ENCODE measurements around the gene OST4. TPM values are rescaled to one million over a fixed set of nuclear protein-coding genes. Genes with fewer than 3 reads are reported as not detected.
"Not testable (repeated sequence)": the region's sequence is repeated elsewhere in the genome, so short reads cannot be mapped to it uniquely, and the experiment has no call there.

Gene OST4
- total and polyA plus RNA-seq, 2 donors from 2014 or later: 260 to 718 TPM

DNA sequence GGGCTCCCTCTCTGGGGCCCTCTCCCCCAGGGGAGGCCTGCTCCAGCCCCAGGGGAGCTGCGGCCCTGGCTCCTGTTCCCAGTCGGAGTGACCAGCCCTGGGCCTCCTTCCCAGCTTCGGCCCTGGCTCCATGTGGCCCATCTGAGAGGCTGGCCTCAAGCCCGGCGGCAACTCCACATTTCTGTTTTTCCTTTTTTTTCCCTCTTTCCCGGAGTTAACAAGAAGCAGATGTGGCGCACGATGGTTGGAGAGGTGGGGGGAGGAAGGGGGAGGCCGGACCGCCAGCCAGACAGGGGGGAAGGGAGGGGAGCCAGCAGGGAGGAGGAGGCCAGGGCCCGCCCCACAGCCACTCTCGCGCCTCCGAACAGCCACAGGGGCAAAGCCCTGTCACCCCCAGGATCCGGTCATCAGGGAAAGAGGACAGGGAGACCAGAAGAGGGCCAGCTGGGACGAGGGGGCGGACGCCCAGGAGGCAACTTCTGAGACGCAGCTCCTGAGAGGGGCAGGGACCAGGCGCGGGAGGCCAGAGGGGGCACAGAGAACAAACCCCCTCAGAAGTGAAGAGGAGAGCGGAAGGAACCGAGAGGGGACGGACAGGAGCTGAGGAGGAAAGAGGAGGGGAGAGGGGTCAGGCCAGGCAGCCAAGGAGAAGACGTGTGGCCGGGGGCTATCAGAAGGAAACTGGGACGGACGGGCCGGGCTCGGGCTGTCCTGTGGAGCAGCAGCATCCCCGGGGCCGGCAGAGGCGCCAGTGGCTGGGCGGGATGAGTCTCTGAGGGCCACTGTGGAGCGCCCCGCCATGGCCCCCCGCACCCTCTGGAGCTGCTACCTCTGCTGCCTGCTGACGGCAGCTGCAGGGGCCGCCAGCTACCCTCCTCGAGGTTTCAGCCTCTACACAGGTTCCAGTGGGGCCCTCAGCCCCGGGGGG lies 7.1 kb upstream of the OST4 start, which contains the start of gene EMILIN1:
EMILIN1 (plus strand) TSS at position 349 of the 928 bp plus-strand sequence; CDS start at position 800, 451 bp downstream.
- FAIRE-seq: no peak
- H3K27ac ChIP-seq (ENCODE audit: low read depth in 2 of 2, low read length in 2 of 2): peak within 1 kb of the TSS; percentile 54 to 82

DNA sequence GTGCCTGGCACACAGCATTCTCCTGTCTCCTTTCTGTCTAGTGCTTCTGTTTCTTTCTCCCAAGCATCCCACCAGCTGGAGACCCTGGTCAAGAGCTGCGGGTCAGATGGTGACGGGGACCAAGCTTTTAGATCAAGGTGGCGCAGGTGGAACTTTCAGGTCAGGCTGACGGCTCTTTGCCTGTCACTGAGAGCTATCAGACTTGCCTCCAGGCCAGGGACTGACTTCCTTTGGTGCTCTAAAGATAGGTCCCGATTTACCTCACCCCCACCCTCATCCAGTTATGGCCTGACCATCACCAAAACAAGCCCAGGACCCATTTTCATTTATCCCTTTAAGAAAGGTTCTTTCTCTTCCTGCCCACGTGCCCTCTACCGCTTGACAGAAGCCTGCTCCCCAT lies 5.8 kb upstream of the OST4 start:
- DNase-seq: no peak
- intact Hi-C loops (cut with DNase I): no loop called here
- no peaks in the 10 kb centered on the region for H3K27me3 ChIP-seq (ENCODE audit: control insufficient read depth, insufficient read depth, low read length)
- no peak overlapping the region for H3K4me3 ChIP-seq (ENCODE audit: low read length in 3 of 3)
- H3K27ac ChIP-seq (ENCODE audit: low read depth in 2 of 2, low read length in 2 of 2): peak overlapping the region in 1 of 2 donors; percentile 22
- peaks cover 0 to 18% (median 9%) of the 10 kb centered on the region in 3 donors for H3K4me1 ChIP-seq (ENCODE audit: control insufficient read depth in 2 of 3, insufficient read depth in 2 of 3, low read depth in 1 of 3, low read length in 3 of 3)
- TF ChIP-seq, protein P1, sequence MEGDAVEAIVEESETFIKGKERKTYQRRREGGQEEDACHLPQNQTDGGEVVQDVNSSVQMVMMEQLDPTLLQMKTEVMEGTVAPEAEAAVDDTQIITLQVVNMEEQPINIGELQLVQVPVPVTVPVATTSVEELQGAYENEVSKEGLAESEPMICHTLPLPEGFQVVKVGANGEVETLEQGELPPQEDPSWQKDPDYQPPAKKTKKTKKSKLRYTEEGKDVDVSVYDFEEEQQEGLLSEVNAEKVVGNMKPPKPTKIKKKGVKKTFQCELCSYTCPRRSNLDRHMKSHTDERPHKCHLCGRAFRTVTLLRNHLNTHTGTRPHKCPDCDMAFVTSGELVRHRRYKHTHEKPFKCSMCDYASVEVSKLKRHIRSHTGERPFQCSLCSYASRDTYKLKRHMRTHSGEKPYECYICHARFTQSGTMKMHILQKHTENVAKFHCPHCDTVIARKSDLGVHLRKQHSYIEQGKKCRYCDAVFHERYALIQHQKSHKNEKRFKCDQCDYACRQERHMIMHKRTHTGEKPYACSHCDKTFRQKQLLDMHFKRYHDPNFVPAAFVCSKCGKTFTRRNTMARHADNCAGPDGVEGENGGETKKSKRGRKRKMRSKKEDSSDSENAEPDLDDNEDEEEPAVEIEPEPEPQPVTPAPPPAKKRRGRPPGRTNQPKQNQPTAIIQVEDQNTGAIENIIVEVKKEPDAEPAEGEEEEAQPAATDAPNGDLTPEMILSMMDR (IDR thresholded peaks at IDR 0.05; ENCODE audit: borderline replicate concordance, extremely low read depth, insufficient read depth): no peak
- no peak for FAIRE-seq
- H3K9me3 ChIP-seq (ENCODE audit: control insufficient read depth in 2 of 3, insufficient read depth in 1 of 3, low read length in 3 of 3): no peaks in the 10 kb centered on the region
- no peak overlapping the region for H3K9ac ChIP-seq (ENCODE audit: low read length in 3 of 3)
- no peaks in the 10 kb centered on the region for H3K36me3 ChIP-seq (ENCODE audit: control insufficient read depth in 2 of 3, insufficient read depth in 3 of 3, low read length in 3 of 3)

More for the DNA sequence above, 7.1 kb upstream of the OST4 start, which contains the start of gene EMILIN1:
- no peaks in the 10 kb centered on the region for H3K9me3 ChIP-seq (ENCODE audit: control insufficient read depth in 2 of 3, insufficient read depth in 1 of 3, low read length in 3 of 3)
- no peaks in the 10 kb centered on the region for H3K36me3 ChIP-seq (ENCODE audit: control insufficient read depth in 2 of 3, insufficient read depth in 3 of 3, low read length in 3 of 3)
- peaks cover 0 to 16% (median 9%) of the 10 kb centered on the region in 3 donors for H3K4me1 ChIP-seq (ENCODE audit: control insufficient read depth in 2 of 3, insufficient read depth in 2 of 3, low read depth in 1 of 3, low read length in 3 of 3)
- TF ChIP-seq, protein P1 (IDR thresholded peaks at IDR 0.05; ENCODE audit: borderline replicate concordance, extremely low read depth, insufficient read depth): no peak
- peak within 1 kb of the TSS in 1 of 3 donors; percentile 39 for H3K9ac ChIP-seq (ENCODE audit: low read length in 3 of 3)
- intact Hi-C loops (cut with DNase I): no loop called here
- no peaks in the 10 kb centered on the region for H3K27me3 ChIP-seq (ENCODE audit: control insufficient read depth, insufficient read depth, low read length)
- peak; percentile 83 to 97 (median 88) for DNase-seq
- peak within 1 kb of the TSS; percentile 20 to 58 (median 55) for H3K4me3 ChIP-seq (ENCODE audit: low read length in 3 of 3)

DNA sequence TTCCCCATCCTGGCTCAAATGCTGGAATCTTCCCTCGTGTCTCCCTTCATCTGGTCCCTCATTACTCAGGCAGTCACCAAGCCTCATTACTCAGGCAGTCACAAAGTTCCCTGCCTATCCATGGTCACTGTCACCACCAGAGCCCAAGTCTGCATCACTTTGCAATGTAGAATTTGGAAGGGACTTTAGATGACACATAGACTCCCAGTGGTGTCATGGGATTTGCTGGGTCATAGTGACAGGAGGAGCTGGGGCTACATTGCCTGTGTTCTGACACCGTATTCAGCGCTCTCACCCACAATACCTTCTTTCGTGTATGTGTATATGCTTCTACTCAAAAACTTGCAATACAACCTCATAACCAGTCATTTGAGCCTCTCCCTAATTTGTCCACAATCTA lies 4.9 kb upstream of the OST4 start:
- Histone ChIP-seq H3K9me3 (ENCODE audit: control insufficient read depth in 2 of 3, insufficient read depth in 1 of 3, low read length in 3 of 3) (no peaks in the 10 kb centered on the region), H3K36me3 (ENCODE audit: control insufficient read depth in 2 of 3, insufficient read depth in 3 of 3, low read length in 3 of 3) (no peaks in the 10 kb centered on the region), H3K4me3 (ENCODE audit: low read length in 3 of 3) (no peak overlapping the region), H3K4me1 (ENCODE audit: control insufficient read depth in 2 of 3, insufficient read depth in 2 of 3, low read depth in 1 of 3, low read length in 3 of 3) (peaks cover 0 to 15% (median 9%) of the 10 kb centered on the region in 3 donors), H3K27me3 (ENCODE audit: control insufficient read depth, insufficient read depth, low read length) (no peaks in the 10 kb centered on the region), H3K9ac (ENCODE audit: low read length in 3 of 3) (no peak overlapping the region), H3K27ac (ENCODE audit: low read depth in 2 of 2, low read length in 2 of 2) (peak overlapping the region in 1 of 2 donors; percentile 29)
- TF ChIP-seq, protein P1 (IDR thresholded peaks at IDR 0.05; ENCODE audit: borderline replicate concordance, extremely low read depth, insufficient read depth): no peak
- DNase-seq: no peak
- FAIRE-seq: no peak
- intact Hi-C loops (cut with DNase I): no loop called here

DNA sequence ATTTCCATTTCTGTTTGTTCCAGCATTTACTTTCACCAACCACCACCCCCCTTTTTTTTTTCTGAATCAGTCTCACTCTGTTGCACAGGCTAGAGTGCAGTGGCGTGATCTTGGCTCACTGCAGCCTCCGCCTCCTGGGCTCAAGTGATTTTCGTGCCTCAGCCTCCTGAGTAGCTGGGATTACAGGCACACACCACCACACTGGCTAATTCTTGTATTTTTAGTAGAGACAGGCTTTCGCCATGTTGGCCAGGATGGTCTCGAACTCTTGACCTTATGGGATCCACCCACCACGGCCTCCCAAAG lies 4.1 kb upstream of the OST4 start:
- H3K9me3 ChIP-seq (ENCODE audit: control insufficient read depth in 2 of 3, insufficient read depth in 1 of 3, low read length in 3 of 3); DNase-seq; H3K4me3 ChIP-seq (ENCODE audit: low read length in 3 of 3); H3K36me3 ChIP-seq (ENCODE audit: control insufficient read depth in 2 of 3, insufficient read depth in 3 of 3, low read length in 3 of 3); H3K27me3 ChIP-seq (ENCODE audit: control insufficient read depth, insufficient read depth, low read length); FAIRE-seq; H3K27ac ChIP-seq (ENCODE audit: low read depth in 2 of 2, low read length in 2 of 2); intact Hi-C loops (cut with DNase I); H3K9ac ChIP-seq (ENCODE audit: low read length in 3 of 3): not testable (repeated sequence)
- peaks cover 3 to 11% (median 9%) of the 10 kb centered on the region in 3 donors for H3K4me1 ChIP-seq (ENCODE audit: control insufficient read depth in 2 of 3, insufficient read depth in 2 of 3, low read depth in 1 of 3, low read length in 3 of 3)

Data from kidney (tissue), 14 donors.